ES-I3 (cell line): ENCODE measurements around the gene TCFL5.

Source experiments
- H3K36me3 ChIP-seq: 2 replicates; pipeline ENCODE4 v1.6.1; 2013; ENCODE audit warnings: mild to moderate bottlenecking, low read length, control low read depth, moderate library complexity; ENCODE audit not compliant: insufficient read depth
- H3K4me1 ChIP-seq: 2 replicates; pipeline ENCODE4 v1.6.1; 2013; ENCODE audit warnings: mild to moderate bottlenecking, control low read depth, low read length; ENCODE audit not compliant: insufficient read depth
- H3K9ac ChIP-seq: 2 replicates; pipeline ENCODE4 v1.6.1; 2013; ENCODE audit warnings: low read depth, mild to moderate bottlenecking, low read length, moderate library complexity
- H3K9me3 ChIP-seq: 2 replicates; pipeline ENCODE4 v1.6.1; 2013; ENCODE audit warnings: mild to moderate bottlenecking, low read length, moderate library complexity; ENCODE audit not compliant: control insufficient read depth, insufficient read depth

Gene TCFL5

GRCh38 chr20:62861726-62862336, at the start of gene TCFL5:
TSS of gene TCFL5 (minus strand) at chr20:62861822. CDS start at chr20:62861670, 152 bp downstream.
- Histone ChIP-seq H3K9ac (peak within 1 kb of the TSS; percentile 54; the same call in 1 of the 2 replicates), H3K9me3 (0 out of 2 replicates have a peak, but pooled peaks cover 3% of the 10 kb centered on the region), H3K4me1 (peaks cover 8% of the 10 kb centered on the region; the same call in 1 of the 2 replicates), H3K36me3 (peaks cover 3% of the 10 kb centered on the region; the same call in 1 of the 2 replicates)

DNA sequence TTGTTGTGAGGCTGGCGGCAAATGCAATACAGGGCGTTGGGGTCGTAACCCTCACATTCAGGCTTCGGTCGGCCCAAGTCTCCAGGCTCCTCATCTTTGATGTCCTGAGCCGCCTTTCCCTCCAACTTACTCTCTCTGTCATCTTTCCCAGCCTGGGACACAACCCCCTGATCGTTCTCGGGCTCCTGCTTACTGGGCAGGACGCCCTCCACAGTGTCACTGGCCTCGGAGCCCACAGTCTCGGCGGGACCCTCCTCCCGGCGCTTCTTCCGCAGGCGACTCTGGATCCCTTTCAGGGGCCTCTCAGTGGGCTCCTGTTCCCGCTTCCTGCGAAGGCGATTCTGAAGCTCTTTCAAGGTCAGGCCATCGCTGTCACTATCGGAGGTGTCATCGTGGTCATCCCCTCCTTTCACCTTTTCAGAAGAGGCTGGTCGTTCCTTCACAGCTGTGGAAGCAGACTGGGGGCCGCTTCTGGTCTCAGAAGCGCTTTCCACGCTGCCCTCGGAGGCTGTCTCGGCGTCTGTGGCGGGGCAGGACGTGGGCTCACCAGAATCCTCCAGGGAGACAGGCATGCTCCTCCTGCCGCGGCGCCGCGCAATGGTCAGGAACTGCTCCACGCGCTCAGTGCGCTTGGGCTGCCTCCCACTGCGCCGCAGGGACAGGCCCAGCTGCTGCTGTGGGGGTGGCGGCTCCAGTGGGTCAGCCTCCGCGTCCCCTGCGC, 49.3 kb upstream of the TCFL5 start:
- H3K36me3 ChIP-seq = peaks cover 57% of the 10 kb centered on the region

DNA sequence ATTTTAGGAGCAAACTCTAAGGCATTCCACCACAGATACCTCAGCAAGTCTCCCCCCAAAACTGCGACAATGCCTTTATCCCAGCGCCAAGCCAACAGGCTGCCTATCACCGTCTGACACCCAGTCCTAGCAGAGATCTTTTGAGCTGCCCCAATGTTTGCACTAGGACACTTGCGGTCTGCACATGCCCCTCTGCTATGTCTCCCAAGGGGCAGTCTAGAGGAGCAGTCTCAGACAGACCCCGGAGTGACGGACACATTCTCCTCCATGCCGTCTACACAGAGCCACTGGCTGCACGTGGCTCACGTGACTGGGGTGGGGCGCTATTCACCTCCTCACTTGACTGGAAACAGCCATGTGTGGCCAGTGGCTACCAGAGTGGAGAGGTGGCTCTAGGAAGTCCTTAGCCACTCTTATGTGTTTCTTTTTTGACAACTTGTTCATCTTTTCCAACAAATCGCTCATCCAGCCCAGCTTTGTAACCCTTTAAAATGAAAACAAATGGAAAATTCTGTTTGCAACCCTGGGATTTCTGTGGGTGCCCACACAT, 48.7 kb upstream of the TCFL5 start:
- Histone ChIP-seq H3K9ac (no peak overlapping the region), H3K9me3 (no peaks in the 10 kb centered on the region), H3K36me3 (peaks cover 63% of the 10 kb centered on the region), H3K4me1 (peaks cover 8% of the 10 kb centered on the region; the same call in 1 of the 2 replicates)

More for the DNA sequence above, 49.3 kb upstream of the TCFL5 start:
- no peak overlapping the region for H3K9ac ChIP-seq
- H3K9me3 ChIP-seq = no peaks in the 10 kb centered on the region
- peaks cover 11% of the 10 kb centered on the region for H3K4me1 ChIP-seq

DNA sequence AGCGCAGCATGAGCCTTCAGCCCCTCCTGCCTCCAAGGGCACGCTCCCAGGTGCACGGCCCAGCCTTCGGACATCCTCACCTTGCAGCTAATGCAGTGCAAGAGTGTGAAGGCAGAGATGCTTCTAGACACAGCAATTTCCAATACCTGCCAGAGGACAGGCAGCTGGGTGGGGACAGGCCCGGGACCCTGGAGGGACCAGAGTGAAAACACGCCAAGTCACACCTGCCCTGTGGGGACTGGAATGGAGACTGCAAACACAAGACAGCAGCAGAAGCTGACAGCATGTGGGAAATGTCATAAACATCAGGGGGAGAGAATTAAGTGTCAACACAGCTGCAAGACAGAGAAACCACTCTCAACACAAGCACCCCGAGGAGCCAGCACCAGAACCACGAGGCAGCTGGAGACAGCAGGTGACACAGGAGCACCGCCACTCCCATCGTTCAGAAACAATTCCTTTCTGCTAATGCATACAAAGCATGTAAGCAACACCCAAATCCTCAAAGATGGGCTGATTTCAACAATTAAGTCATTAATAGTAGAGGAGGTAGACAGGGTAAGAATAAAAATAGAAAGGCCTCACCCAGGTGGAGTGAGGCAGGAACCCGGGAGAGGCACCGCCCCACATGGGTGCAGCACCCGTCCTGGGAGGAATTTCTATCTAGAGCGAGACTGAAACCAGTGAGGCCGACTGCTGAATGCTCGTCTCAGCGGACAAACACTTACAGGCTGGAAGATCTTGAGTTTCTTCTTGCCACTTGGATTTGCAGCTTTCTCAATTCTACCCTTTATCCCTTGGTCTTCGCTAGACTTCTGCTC, 47.6 kb upstream of the TCFL5 start:
- H3K36me3 ChIP-seq = peaks cover 71% of the 10 kb centered on the region
- H3K9ac ChIP-seq = no peak overlapping the region
- no peaks in the 10 kb centered on the region for H3K9me3 ChIP-seq
- H3K4me1 ChIP-seq = no peaks in the 10 kb centered on the region

- H3K9ac ChIP-seq = no peak overlapping the region
- peaks cover 71% of the 10 kb centered on the region for H3K36me3 ChIP-seq
- no peaks in the 10 kb centered on the region for H3K9me3 ChIP-seq
- H3K4me1 ChIP-seq = no peaks in the 10 kb centered on the region
Measured at GRCh38 chr20:62907384-62908317, 46.0 kb upstream of the TCFL5 start.

GRCh38 chr20:62906647-62907375, 45.2 kb upstream of the TCFL5 start:
- no peak overlapping the region for H3K9ac ChIP-seq
- H3K4me1 ChIP-seq = no peaks in the 10 kb centered on the region
- H3K9me3 ChIP-seq = no peaks in the 10 kb centered on the region
- H3K36me3 ChIP-seq = peaks cover 69% of the 10 kb centered on the region

DNA sequence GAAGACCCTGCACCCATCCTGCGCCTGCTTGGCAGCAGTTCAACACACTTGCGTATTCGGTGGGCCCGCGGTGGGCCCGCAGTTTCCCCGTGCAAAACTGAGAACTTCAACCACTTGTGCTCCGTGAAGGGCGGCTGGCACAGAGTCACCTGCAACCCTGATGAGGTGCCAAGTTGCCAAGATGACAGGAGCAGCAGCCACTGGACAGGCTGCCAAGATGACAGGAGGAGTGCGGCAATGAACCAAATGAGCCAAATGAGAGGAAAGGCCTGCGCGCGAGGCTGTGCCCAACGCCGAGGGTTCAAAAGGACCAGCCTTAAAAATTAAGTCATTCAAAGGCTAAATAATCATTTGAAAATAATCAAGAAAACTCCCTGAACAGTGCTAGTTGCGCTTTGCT, 44.6 kb upstream of the TCFL5 start:
- Histone ChIP-seq H3K36me3 (peaks cover 64% of the 10 kb centered on the region), H3K9me3 (no peaks in the 10 kb centered on the region), H3K9ac (no peak overlapping the region), H3K4me1 (no peaks in the 10 kb centered on the region)

GRCh38 chr20:62905536-62906117, 44.0 kb upstream of the TCFL5 start:
- H3K4me1 ChIP-seq = peaks cover 4% of the 10 kb centered on the region; the same call in 1 of the 2 replicates

GRCh38 chr20:62902926-62903615, 41.4 kb upstream of the TCFL5 start:
- Histone ChIP-seq H3K36me3 (peaks cover 39% of the 10 kb centered on the region), H3K9me3 (no peaks in the 10 kb centered on the region), H3K4me1 (peaks cover 23% of the 10 kb centered on the region), H3K9ac (no peak overlapping the region)

More at GRCh38 chr20:62905536-62906117, 44.0 kb upstream of the TCFL5 start:
- no peaks in the 10 kb centered on the region for H3K9me3 ChIP-seq
- peaks cover 58% of the 10 kb centered on the region for H3K36me3 ChIP-seq
- no peak overlapping the region for H3K9ac ChIP-seq

- no peak overlapping the region for H3K9ac ChIP-seq
- H3K36me3 ChIP-seq = peaks cover 27% of the 10 kb centered on the region
- H3K4me1 ChIP-seq = peaks cover 23% of the 10 kb centered on the region
- H3K9me3 ChIP-seq = no peaks in the 10 kb centered on the region
Measured at GRCh38 chr20:62901891-62902290, 40.3 kb upstream of the TCFL5 start.

- Histone ChIP-seq H3K36me3 (peaks cover 18% of the 10 kb centered on the region), H3K4me1 (peaks cover 23% of the 10 kb centered on the region), H3K9me3 (no peaks in the 10 kb centered on the region), H3K9ac (no peak overlapping the region)
Measured at GRCh38 chr20:62900692-62901584, 39.3 kb upstream of the TCFL5 start.
